HG03469 (cell line): ENCODE measurements around the gene WFDC11.

Experiments used
- ATAC-seq: cut with Tn5 transposase; IDR thresholded peaks from one replicate; pipeline ENCODE4 v1.9.1; 2021; ENCODE audit warnings: mild to moderate bottlenecking, moderate library complexity, moderate number of reproducible peaks; ENCODE audit not compliant: unreplicated experiment

Gene WFDC11

GRCh38 chr20:45629496-45630100, 40.4 kb downstream of the WFDC11 start, which contains the start of gene WFDC10A:
Gene WFDC10A, plus strand, starts transcription at chr20:45629739. Its CDS starts 75 bp downstream, at chr20:45629814.
- no peak for ATAC-seq

- no peak for ATAC-seq
Measured at GRCh38 chr20:45626540-45626939, 43.5 kb downstream of the WFDC11 start.

- ATAC-seq, result no peak
Measured at GRCh38 chr20:45621593-45621992, 48.4 kb downstream of the WFDC11 start.

DNA sequence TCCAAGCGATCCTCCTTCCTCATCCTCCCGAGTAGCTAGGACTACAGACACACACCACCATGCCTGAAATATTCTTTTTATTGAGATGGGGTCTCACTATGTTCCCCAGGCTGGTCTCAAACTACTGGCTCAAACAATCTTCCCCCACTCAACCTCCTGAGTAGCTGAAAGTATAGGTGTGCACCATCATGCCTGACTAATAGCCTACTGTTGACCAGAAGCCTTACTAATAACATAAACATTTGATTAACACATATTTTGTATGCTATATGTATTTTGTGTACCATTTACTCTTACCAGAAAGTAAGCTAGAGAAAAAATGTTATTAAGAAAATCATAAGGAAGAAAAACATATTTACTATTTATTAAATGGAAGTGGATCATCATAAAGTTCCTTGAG, 52.4 kb downstream of the WFDC11 start:
- no peak for ATAC-seq

DNA sequence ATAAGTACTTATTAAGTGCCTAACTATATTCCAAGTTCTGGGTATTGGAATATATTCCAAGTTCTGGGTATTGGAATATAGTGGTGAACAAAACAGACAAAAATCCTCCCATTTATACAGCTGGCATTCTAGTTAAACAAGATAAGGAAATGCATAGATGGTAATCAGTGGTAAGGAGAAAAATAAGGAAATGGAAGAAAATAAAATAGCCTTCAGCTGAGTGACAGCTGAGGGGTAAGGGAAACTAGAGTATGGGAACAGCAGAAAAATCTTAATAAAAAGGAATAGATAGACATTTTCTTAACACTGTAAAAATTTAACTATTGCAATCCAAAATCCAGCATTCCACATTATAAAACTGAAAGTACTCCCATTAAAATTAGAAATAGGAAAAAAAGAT, 57.7 kb downstream of the WFDC11 start:
- no peak for ATAC-seq

DNA sequence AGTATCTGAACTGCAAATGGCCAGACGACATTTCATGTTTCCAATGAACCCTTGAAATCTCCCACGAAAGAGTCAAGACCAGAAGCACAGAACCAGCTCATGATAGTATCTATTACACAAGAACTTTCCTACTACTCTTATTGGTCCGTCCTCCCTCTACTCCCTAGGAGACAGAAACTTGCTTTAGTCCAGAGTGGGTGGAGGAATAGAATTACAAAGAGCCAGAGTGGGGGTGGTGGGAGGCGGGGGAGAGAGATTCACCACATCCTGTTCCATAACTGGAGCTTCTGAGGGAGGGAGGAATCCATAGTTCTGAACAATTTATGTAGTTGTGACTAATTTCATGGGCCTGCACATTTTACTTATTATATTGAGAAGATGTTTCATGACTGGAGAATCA, 59.0 kb downstream of the WFDC11 start:
- ATAC-seq, result no peak

GRCh38 chr20:45607810-45608209, 62.2 kb downstream of the WFDC11 start:
- ATAC-seq, result no peak
